Stimulated activated CD4-positive, alpha-beta T cell treated with anti-CD3 and anti-CD28 coated beads, Interleukin-15, amount 100 ng/mL, for 48 hours (primary cell): Measurements from ENCODE around the gene TAF4.
"Not testable (repeated sequence)": the region's sequence is repeated elsewhere in the genome, so short reads cannot be mapped to it uniquely, and the experiment has no call there.

ENCODE experiments used
- DNase-seq, 2 donors: peaks; one replicate each; pipeline ENCODE4 v3.0.0-alpha.2; 2020; ENCODE audit warnings: low read depth in 2 of 2

Gene TAF4

GRCh38 chr20:61998343-61999121, 67.1 kb downstream of the TAF4 start:
- no peak for DNase-seq

DNA sequence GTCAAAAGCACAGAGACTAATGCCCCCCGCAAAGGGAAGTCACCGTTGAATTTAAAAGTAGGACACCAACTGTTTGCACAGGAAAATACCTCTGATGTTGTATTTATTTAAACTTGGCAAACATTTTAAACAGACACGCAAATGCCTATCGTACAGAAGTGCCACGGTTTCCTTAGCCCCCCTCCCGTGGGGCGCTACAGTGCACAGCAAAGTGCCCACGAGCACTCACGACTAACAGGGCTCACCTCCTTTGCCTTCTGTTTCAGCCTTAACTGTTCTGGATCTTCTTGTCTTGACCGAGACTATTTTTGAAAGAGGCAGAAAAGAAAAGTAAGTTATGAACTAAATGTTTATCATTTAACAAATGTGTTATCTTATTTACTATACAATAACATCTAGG, 67.8 kb downstream of the TAF4 start:
- DNase-seq, result no peak

- no peak for DNase-seq
Measured at GRCh38 chr20:61997372-61997771, 68.3 kb downstream of the TAF4 start.

GRCh38 chr20:61994546-61994945, 71.1 kb downstream of the TAF4 start:
- DNase-seq, result no peak

GRCh38 chr20:61993058-61993457, 72.6 kb downstream of the TAF4 start:
- no peak for DNase-seq

DNA sequence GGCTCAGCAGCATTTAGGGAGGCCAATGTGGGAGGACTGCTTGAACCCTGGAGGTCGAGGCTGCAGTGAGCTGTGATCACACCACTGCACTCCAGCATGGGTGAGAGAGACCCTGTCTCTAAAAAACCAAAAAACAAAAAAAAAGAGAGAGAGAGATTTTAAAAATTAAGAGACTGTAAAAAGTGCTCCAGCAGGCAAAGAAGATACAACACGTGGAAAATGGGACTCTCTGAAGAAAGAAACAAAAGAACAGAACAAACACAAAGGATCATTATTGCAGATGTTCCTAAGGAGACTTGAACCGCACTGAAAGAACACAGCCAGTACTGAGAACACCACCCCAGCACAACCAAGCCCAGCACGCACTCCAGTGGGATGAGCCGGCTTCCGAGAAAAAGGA, 74.2 kb downstream of the TAF4 start:
- no peak for DNase-seq

GRCh38 chr20:61990484-61990883, 75.2 kb downstream of the TAF4 start:
- no peak for DNase-seq

DNA sequence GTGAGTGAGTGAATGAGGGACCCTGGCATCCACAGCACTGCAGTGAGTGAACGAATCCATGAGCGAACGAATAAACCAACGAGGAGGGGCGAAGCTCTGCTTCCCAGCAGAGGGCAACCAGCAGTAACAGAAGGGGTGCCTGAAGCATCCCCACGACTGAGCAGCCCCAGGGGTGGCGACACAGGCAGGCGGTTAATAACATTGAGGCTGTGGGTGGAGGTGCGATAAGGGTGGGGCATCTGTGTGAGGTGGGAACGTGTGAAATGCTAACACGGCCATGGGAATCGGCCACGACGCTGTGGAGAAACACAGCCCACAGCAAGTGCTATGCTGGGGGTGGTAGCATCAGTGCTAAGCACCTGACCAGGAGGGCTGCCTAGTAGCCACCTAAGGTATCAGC, 75.9 kb downstream of the TAF4 start:
- DNase-seq, result no peak

- no peak for DNase-seq
Measured at GRCh38 chr20:61988665-61989064, 77.0 kb downstream of the TAF4 start.

GRCh38 chr20:61986762-61987321, 78.8 kb downstream of the TAF4 start:
- no peak for DNase-seq

DNA sequence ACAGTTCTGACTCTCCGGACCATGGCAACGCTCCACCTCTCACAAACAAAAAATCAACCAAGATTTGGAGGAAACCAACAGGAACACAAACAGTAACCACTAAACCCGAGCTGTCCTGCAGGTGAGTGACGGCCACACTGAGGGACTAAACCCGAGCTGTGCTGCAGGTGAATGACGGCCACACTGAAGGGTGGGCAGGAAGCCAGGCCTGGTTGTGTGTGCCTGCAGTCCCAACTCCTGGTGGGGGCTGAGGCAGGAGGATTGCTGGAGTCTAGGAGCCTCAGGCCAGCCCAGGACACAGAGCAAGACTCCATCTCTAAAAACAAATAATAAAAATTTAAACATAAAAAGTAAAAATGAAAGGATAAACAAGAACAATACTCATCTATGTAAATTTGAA, 80.6 kb downstream of the TAF4 start:
- DNase-seq, result no peak

DNA sequence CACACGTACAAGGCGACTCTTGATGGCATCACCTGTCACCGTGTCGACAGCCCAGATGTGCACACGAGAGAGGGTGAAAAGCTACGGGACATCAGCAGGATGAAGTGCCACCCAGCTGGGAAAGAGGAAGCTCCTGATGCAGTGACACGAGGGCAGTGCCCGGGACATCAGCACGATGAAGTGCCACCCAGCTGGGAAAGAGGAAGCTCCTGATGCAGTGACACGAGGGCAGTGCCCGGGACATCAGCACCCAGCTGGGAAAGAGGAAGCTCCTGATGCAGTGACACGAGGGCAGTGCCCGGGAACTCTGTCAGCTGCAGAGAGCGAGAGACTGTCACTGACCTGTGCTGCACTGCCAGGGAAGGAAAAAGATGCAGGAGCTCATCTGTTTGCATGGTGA, 81.2 kb downstream of the TAF4 start:
- not testable (repeated sequence) for DNase-seq

GRCh38 chr20:61983965-61984364, 81.7 kb downstream of the TAF4 start:
- DNase-seq, result no peak

DNA sequence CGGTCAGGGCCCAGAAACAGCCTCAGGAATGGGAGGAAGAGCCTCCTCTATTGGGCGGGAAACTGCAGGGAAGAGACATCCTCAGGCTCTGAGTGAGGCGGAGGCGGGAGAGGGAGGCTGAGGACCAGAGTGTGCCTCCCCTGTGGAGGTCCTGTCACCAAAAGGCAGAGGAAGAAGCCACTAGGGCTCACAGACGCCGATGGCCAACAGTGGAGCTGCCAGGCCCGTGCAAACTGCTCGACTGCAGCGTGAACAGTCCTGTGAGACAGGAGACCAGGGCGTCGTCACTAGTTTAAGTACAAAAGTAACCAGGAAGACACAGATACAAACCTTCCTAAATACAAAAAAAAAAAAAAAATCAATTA, 82.7 kb downstream of the TAF4 start:
- no peak for DNase-seq

DNA sequence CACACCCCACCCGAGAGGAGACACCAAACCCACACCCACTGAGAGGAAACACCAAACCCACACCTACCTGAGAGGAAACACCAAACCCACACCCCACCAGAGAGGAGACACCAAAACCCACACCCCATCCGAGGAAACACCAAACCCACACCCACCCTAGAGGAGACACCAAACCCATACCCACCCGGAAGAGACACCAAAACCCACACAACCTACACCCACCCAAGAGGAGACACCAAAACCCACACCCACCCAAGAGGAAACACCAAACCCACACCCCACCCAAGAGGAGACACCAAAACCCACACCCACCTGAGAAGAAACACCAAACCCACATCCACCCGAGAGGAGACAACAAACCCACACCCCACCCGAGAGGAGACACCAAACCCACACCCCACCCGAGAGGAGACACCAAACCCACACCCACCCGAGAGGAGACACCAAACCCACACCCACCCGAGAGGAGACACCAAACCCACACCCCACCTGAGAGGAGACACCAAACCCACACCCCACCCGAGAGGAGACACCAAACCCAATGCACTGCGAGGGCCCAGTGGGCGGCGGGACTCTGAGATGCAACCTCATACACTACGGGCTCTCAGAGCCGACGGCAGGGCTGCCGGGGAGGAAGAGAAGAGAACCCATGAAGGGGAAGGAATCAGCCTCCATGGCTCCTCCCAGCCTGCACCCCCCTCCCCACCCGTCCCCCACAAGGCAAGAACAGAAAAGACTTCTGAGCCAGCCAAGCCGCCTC, 83.3 kb downstream of the TAF4 start:
- DNase-seq, result no peak

DNA sequence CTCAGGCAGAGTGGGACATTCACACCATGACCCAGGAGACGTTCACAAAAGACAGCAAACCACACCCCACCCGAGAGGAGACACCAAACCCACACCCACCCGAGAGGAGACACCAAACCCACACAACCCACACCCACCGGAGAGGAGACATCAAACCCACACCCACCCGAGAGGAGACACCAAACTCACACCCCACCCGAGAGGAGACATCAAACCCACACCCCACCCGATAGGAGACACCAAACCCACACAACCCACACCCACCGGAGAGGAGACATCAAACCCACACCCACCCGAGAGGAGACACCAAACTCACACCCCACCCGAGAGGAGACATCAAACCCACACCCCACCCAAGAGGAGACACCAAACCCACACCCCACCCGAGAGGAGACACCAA, 84.0 kb downstream of the TAF4 start:
- not testable (repeated sequence) for DNase-seq

DNA sequence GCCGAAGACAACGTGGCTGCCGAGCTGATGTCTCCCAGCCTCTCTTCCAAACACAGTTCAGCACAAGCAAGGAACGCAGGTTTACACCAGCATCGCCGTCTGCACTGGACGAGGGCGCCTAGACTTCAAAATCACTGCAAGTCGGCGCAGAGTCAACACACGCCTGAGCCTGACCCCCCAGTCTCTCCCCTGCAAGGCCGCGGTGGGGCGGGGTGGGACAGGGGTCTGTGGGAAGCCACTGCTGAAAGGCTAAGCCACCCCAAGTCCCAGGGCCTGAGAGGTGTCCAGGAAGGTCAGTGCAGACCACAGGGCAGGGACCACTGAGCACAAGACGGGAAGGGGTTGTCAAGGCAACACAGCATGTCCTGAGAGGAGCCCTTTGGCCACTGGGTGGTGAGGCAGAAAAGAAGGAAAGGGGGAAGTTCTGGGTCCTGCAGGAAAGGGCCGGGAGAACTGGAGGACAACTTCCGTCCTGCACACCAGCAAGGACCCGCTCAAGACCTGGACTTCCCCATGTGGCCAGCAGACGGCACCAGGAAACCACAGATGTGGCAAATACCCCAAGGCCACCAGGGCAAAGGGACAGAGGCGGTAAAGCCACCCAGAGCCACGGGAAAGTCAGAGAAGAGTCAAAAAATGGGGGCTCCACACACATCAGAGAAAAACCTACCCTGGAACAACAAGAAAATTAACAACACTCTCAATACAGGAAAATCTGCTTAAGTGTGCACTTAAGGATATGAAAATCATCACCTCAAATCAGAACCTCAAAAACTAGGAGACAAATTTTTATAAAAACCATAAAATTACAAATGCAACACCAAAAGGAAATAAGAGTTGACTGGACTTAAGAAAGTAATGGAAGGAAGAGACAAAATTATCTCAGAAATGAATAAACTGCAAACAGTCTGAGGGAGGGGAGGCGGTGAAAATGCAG, 84.8 kb downstream of the TAF4 start:
- no peak for DNase-seq

DNA sequence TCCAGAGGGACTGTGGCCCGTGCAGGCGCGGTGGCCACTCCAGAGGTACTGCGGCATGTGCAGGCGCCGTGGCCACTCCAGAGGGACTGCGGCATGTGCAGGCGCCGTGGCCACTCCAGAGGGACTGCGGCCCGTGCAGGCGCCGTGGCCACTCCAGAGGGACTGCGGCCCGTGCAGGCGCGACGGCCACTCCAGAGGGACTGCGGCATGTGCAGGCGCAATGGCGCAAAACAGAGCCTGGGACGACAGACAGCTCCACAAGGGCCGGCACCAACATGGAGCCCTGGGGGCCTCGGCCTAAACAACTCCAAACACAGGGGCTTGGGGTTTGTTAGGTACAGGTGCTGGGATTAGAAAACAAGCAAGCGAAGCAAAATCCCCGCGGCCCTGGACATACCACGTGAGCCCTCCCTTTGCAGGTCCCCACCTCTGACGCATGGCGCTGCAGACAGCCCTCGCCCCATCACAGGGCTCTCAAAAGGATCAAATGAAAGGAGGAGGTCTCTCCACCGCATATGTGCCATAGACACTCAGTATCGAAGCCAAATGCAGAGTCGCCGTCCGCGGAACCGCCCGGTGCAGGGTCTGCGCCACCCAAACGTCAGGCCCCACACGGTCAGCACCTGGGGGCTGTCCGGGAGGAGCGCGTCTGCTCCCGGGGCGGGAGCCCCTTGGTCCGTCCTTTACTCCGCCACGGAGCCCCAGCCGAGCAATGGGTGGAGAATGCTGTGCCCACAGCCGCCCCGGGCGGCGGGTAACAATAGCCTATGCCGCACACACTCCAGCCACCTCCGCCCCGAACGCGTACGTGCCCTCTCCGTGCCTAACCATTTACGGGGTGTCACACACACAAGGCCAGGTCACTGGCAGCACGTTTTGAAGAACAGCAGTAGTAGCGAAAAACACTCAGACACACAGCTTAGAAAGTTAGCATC, 85.7 kb downstream of the TAF4 start:
- no peak for DNase-seq

DNA sequence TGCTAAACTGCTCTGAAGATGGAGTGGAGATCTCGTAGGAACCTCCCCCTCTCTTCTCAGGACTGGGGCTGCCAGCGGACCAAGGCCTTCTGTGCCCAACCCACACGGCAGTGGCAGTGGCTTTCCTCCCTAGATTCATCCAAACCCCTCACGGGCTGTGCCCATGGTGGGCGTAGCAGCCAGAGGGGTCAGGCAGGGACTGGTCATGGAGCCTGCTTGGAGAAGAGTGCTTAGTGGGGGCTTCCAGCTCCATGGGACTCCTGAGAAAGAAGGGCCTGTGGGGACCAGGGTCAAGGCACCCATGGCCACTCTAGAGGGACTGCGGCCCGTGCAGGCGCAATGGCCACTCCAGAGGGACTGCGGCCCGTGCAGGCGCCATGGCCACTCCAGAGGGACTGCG, 86.6 kb downstream of the TAF4 start:
- no peak for DNase-seq

- no peak for DNase-seq
Measured at GRCh38 chr20:61978491-61978890, 87.2 kb downstream of the TAF4 start.

DNA sequence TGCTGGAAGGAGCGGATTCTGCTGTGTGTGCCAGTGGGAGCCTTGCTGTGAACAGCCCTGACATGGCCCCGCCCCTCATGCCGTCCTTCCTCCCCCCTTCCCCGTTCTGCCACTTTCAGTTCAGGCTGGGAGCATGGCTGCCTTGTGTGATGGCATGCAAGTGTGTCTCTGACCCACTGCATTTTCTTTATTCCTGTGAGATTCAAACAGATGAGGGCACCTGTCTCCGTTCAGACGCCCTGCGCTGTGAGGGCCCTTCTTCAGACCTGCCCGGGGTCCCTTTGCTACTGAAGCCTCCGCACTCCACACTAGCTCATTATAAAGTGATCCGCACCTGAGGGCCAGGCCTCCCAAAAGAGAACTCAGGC, 88.3 kb downstream of the TAF4 start:
- DNase-seq, result no peak
